Measurements from ENCODE around the gene TARS1. TPM values are rescaled to one million over a fixed set of nuclear protein-coding genes. Genes with fewer than 3 reads are reported as not detected.

Gene TARS1
- total RNA-seq, 6 donors from 2014 or later = 28.3 to 111 (median 49.5) TPM

- 83 to 90% methylated on average over 2 of the region's 2 CpGs for WGBS, 2 donors
- H3K4me1 ChIP-seq = no peaks in the 10 kb centered on the region
- H3K27ac ChIP-seq = no peak overlapping the region
- no peak for DNase-seq
- no peak overlapping the region for H3K4me3 ChIP-seq
- TF ChIP-seq, protein P1, sequence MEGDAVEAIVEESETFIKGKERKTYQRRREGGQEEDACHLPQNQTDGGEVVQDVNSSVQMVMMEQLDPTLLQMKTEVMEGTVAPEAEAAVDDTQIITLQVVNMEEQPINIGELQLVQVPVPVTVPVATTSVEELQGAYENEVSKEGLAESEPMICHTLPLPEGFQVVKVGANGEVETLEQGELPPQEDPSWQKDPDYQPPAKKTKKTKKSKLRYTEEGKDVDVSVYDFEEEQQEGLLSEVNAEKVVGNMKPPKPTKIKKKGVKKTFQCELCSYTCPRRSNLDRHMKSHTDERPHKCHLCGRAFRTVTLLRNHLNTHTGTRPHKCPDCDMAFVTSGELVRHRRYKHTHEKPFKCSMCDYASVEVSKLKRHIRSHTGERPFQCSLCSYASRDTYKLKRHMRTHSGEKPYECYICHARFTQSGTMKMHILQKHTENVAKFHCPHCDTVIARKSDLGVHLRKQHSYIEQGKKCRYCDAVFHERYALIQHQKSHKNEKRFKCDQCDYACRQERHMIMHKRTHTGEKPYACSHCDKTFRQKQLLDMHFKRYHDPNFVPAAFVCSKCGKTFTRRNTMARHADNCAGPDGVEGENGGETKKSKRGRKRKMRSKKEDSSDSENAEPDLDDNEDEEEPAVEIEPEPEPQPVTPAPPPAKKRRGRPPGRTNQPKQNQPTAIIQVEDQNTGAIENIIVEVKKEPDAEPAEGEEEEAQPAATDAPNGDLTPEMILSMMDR (IDR thresholded peaks at IDR 0.05) = no peak
- TF ChIP-seq POLR2AphosphoS5 (IDR thresholded peaks at IDR 0.05) (no peak), EP300 (IDR thresholded peaks at IDR 0.05) (no peak), POLR2A (IDR thresholded peaks at IDR 0.05) (no peak)
- ATAC-seq (ENCODE audit: low FRiP score in 2 of 2) = no peak
- no peaks in the 10 kb centered on the region for H3K36me3 ChIP-seq
- H3K9me3 ChIP-seq = no peaks in the 10 kb centered on the region
- no peaks in the 10 kb centered on the region for H3K27me3 ChIP-seq
Observed at GRCh38 chr5:33425314-33425713, 15.5 kb upstream of the TARS1 start.

- Histone ChIP-seq H3K9me3 (no peaks in the 10 kb centered on the region), H3K36me3 (no peaks in the 10 kb centered on the region), H3K4me1 (peaks cover 0 to 4% (median 0%) of the 10 kb centered on the region in 4 donors), H3K4me3 (no peak overlapping the region), H3K27me3 (no peaks in the 10 kb centered on the region), H3K27ac (no peak overlapping the region)
- no peak for DNase-seq
- TF ChIP-seq, protein P1 (IDR thresholded peaks at IDR 0.05) = no peak
- TF ChIP-seq EP300 (IDR thresholded peaks at IDR 0.05) (no peak), POLR2AphosphoS5 (IDR thresholded peaks at IDR 0.05) (no peak), POLR2A (IDR thresholded peaks at IDR 0.05) (no peak)
- ATAC-seq (ENCODE audit: low FRiP score in 2 of 2) = no peak
- WGBS, 2 donors = 74 to 87% methylated on average over 1 of the region's 1 CpG
Observed at GRCh38 chr5:33430983-33431382, 9.8 kb upstream of the TARS1 start.

GRCh38 chr5:33432656-33433055, 8.1 kb upstream of the TARS1 start:
- ATAC-seq (ENCODE audit: low FRiP score in 2 of 2) = no peak
- TF ChIP-seq POLR2AphosphoS5 (IDR thresholded peaks at IDR 0.05) = no peak
- no peak for TF ChIP-seq EP300 (IDR thresholded peaks at IDR 0.05)
- TF ChIP-seq, protein P1 (IDR thresholded peaks at IDR 0.05) = no peak
- no peak for TF ChIP-seq POLR2A (IDR thresholded peaks at IDR 0.05)
- H3K9me3 ChIP-seq = no peaks in the 10 kb centered on the region
- peaks cover 0 to 5% (median 0%) of the 10 kb centered on the region in 4 donors for H3K4me1 ChIP-seq
- no peaks in the 10 kb centered on the region for H3K27me3 ChIP-seq
- no peaks in the 10 kb centered on the region for H3K36me3 ChIP-seq
- no peak for DNase-seq
- 82 to 89% methylated on average over 1 of the region's 1 CpG for WGBS, 2 donors
- H3K27ac ChIP-seq = no peak overlapping the region
- H3K4me3 ChIP-seq = no peak overlapping the region

GRCh38 chr5:33433303-33434240, 7.2 kb upstream of the TARS1 start:
- no peaks in the 10 kb centered on the region for H3K36me3 ChIP-seq
- peaks cover 0 to 5% (median 0%) of the 10 kb centered on the region in 4 donors for H3K4me1 ChIP-seq
- TF ChIP-seq POLR2AphosphoS5 (IDR thresholded peaks at IDR 0.05) (no peak), EP300 (IDR thresholded peaks at IDR 0.05) (no peak), POLR2A (IDR thresholded peaks at IDR 0.05) (no peak)
- TF ChIP-seq, protein P1 (IDR thresholded peaks at IDR 0.05) = no peak
- no peak for ATAC-seq (ENCODE audit: low FRiP score in 2 of 2)
- no peak overlapping the region for H3K4me3 ChIP-seq
- H3K9me3 ChIP-seq = no peaks in the 10 kb centered on the region
- H3K27me3 ChIP-seq = no peaks in the 10 kb centered on the region
- no peak for DNase-seq
- no peak overlapping the region for H3K27ac ChIP-seq
- WGBS, 2 donors = 78 to 87% methylated on average over 4 of the region's 4 CpGs
